HFFc6 (cell line): ENCODE results near the gene GPX7. TPM values are rescaled to one million over a fixed set of nuclear protein-coding genes. Genes with fewer than 3 reads are reported as not detected.

Experiments
- DNase-seq: peaks from one replicate; pipeline ENCODE4 v3.0.0-alpha.2; 2018
- H3K27ac Mint-ChIP-seq: 2 replicates; pipeline ENCODE4 v1.8.0; 2020; ENCODE audit warnings: mild to moderate bottlenecking, mixed read lengths
- H3K27me3 Mint-ChIP-seq: 2 replicates; pipeline ENCODE4 v1.8.0; 2021; ENCODE audit warnings: mild to moderate bottlenecking, moderate library complexity, mixed read lengths; ENCODE audit not compliant: insufficient read depth
- H3K36me3 Mint-ChIP-seq: 2 replicates; pipeline ENCODE4 v1.8.0; 2021; ENCODE audit warnings: low read depth, mixed read lengths
- H3K4me1 Mint-ChIP-seq: 2 replicates; pipeline ENCODE4 v1.8.0; 2020; ENCODE audit warnings: low read depth, mixed read lengths
- H3K4me3 Mint-ChIP-seq: 2 replicates; pipeline ENCODE4 v1.8.0; 2020; ENCODE audit warnings: mild to moderate bottlenecking, moderate library complexity, mixed read lengths
- H3K9me3 Mint-ChIP-seq: 2 replicates; pipeline ENCODE4 v1.8.0; 2020; ENCODE audit warnings: mild to moderate bottlenecking, mixed read lengths
- CTCF ChIP-seq: fragments of 200-600 bp; sonication (generic); IDR thresholded peaks from 2 replicates; pipeline ENCODE4 v1.5.0; 2021; ENCODE audit warnings: antibody characterized with exemption, mild to moderate bottlenecking
- total RNA-seq, 6 experiments: library from RNA; stranded (reverse); fragmentation: NEBNext Ultra II Directional; extraction: Animal tissue kit (Norgen Biotek cat#: 25700); gene quantifications; 2 replicates in 1 of 6; 3 replicates in 5 of 6; pipeline ENCODE4 v1.2.3, GENCODE V29; 2021

The GPX7 gene
- total RNA-seq, 6 experiments from 2014 or later: 15.5 to 24.6 (median 18.6) TPM

GRCh38 chr1:52595061-52595460, 7.1 kb upstream of the GPX7 start:
- Mint-ChIP-seq H3K4me3 (no peak overlapping the region), H3K27me3 (peaks cover 12% of the 10 kb centered on the region), H3K4me1 (no peaks in the 10 kb centered on the region), H3K36me3 (no peaks in the 10 kb centered on the region), H3K9me3 (no peaks in the 10 kb centered on the region), H3K27ac (no peak overlapping the region)
- TF ChIP-seq CTCF: no peak
- no peak for DNase-seq

GRCh38 chr1:52597912-52598311, 4.3 kb upstream of the GPX7 start:
- Mint-ChIP-seq H3K9me3 (no peaks in the 10 kb centered on the region), H3K4me3 (no peak overlapping the region), H3K27ac (no peak overlapping the region), H3K36me3 (no peaks in the 10 kb centered on the region), H3K27me3 (peaks cover 12% of the 10 kb centered on the region), H3K4me1 (peaks cover 9% of the 10 kb centered on the region)
- no peak for DNase-seq
- TF ChIP-seq CTCF: no peak

GRCh38 chr1:52598729-52599128, 3.4 kb upstream of the GPX7 start:
- Mint-ChIP-seq H3K27ac (no peak overlapping the region), H3K4me1 (peaks cover 17% of the 10 kb centered on the region), H3K36me3 (no peaks in the 10 kb centered on the region), H3K9me3 (no peaks in the 10 kb centered on the region), H3K4me3 (no peak overlapping the region), H3K27me3 (peaks cover 12% of the 10 kb centered on the region)
- no peak for TF ChIP-seq CTCF
- DNase-seq: no peak

- H3K4me3 Mint-ChIP-seq: no peak overlapping the region
- peaks cover 12% of the 10 kb centered on the region for H3K27me3 Mint-ChIP-seq
- no peak for DNase-seq
- H3K9me3 Mint-ChIP-seq: no peaks in the 10 kb centered on the region
- H3K27ac Mint-ChIP-seq: no peak overlapping the region
- H3K4me1 Mint-ChIP-seq: peaks cover 22% of the 10 kb centered on the region
- TF ChIP-seq CTCF: no peak
- H3K36me3 Mint-ChIP-seq: no peaks in the 10 kb centered on the region
Observed at GRCh38 chr1:52599236-52599635, 2.9 kb upstream of the GPX7 start.

- Mint-ChIP-seq H3K4me1 (peaks cover 27% of the 10 kb centered on the region), H3K27me3 (peaks cover 2% of the 10 kb centered on the region), H3K36me3 (no peaks in the 10 kb centered on the region), H3K27ac (no peak overlapping the region), H3K4me3 (no peak overlapping the region), H3K9me3 (no peaks in the 10 kb centered on the region)
- DNase-seq: no peak
- TF ChIP-seq CTCF: no peak
Observed at GRCh38 chr1:52600533-52601179, 1.5 kb upstream of the GPX7 start.
